ENCODE data around the gene ARHGAP24.
"Not testable (repeated sequence)": the region's sequence is repeated elsewhere in the genome, so short reads cannot be mapped to it uniquely, and the experiment has no call there.

Gene ARHGAP24

GRCh38 chr4:85515701-85516100 is 40.8 kb downstream of the ARHGAP24 start:
- no peak for DNase-seq (ENCODE audit: low read depth in 2 of 2)

- DNase-seq (ENCODE audit: low read depth in 2 of 2), result not testable (repeated sequence)
These were observed 43.6 kb downstream of the ARHGAP24 start for GRCh38 chr4:85518526-85518925.

GRCh38 chr4:85520765-85521749 is 46.1 kb downstream of the ARHGAP24 start:
- DNase-seq (ENCODE audit: low read depth in 2 of 2), result no peak

GRCh38 chr4:85522277-85522676 is 47.3 kb downstream of the ARHGAP24 start:
- DNase-seq (ENCODE audit: low read depth in 2 of 2), result no peak

- DNase-seq (ENCODE audit: low read depth in 2 of 2), result no peak
These were observed 47.9 kb downstream of the ARHGAP24 start for GRCh38 chr4:85522836-85523235.

GRCh38 chr4:85527815-85528214 is 52.9 kb downstream of the ARHGAP24 start:
- no peak for DNase-seq (ENCODE audit: low read depth in 2 of 2)

- DNase-seq (ENCODE audit: low read depth in 2 of 2), result no peak
These were observed 56.8 kb downstream of the ARHGAP24 start for GRCh38 chr4:85531560-85532341.

GRCh38 chr4:85534120-85534519 is 59.2 kb downstream of the ARHGAP24 start:
- no peak for DNase-seq (ENCODE audit: low read depth in 2 of 2)

GRCh38 chr4:85543832-85544231 is 68.9 kb downstream of the ARHGAP24 start:
- DNase-seq (ENCODE audit: low read depth in 2 of 2), result no peak

GRCh38 chr4:85544751-85545150 is 69.8 kb downstream of the ARHGAP24 start:
- no peak for DNase-seq (ENCODE audit: low read depth in 2 of 2)

GRCh38 chr4:85548116-85548515 is 73.2 kb downstream of the ARHGAP24 start:
- DNase-seq (ENCODE audit: low read depth in 2 of 2), result no peak

GRCh38 chr4:85548841-85549240 is 73.9 kb downstream of the ARHGAP24 start:
- no peak for DNase-seq (ENCODE audit: low read depth in 2 of 2)

- no peak for DNase-seq (ENCODE audit: low read depth in 2 of 2)
These were observed 80.3 kb downstream of the ARHGAP24 start for GRCh38 chr4:85555206-85555605.

- no peak for DNase-seq (ENCODE audit: low read depth in 2 of 2)
These were observed 81.3 kb downstream of the ARHGAP24 start for GRCh38 chr4:85556283-85556682.

GRCh38 chr4:85557016-85557901 is 82.3 kb downstream of the ARHGAP24 start:
- no peak for DNase-seq (ENCODE audit: low read depth in 2 of 2)

- no peak for DNase-seq (ENCODE audit: low read depth in 2 of 2)
These were observed 91.0 kb downstream of the ARHGAP24 start for GRCh38 chr4:85565761-85566480.

- DNase-seq (ENCODE audit: low read depth in 2 of 2), result no peak
These were observed 94.9 kb downstream of the ARHGAP24 start for GRCh38 chr4:85569730-85570299.

GRCh38 chr4:85570388-85570787 is 95.4 kb downstream of the ARHGAP24 start:
- DNase-seq (ENCODE audit: low read depth in 2 of 2), result no peak

- no peak for DNase-seq (ENCODE audit: low read depth in 2 of 2)
These were observed 96.1 kb downstream of the ARHGAP24 start for GRCh38 chr4:85571008-85571407.

GRCh38 chr4:85573270-85573669 is 98.3 kb downstream of the ARHGAP24 start:
- DNase-seq (ENCODE audit: low read depth in 2 of 2), result no peak

- DNase-seq (ENCODE audit: low read depth in 2 of 2), result no peak
These were observed 102.4 kb downstream of the ARHGAP24 start for GRCh38 chr4:85577307-85577706.
